Upper lobe of right lung (tissue), 1 donor: ENCODE results near the gene ICAM5. TPM values are rescaled to one million over a fixed set of nuclear protein-coding genes. Genes with fewer than 3 reads are reported as not detected.
A peak's percentile ranks its signal among the peaks of the same experiment; 100 is the strongest.

ENCODE experiments used
- ATAC-seq: fragments of 200-7000 bp; cut with Tn5 transposase; one replicate; pipeline ENCODE4 v1.9.1; 2020; ENCODE audit warnings: mild to moderate bottlenecking, moderate library complexity
- DNase-seq: peaks from one replicate; pipeline ENCODE4 v3.0.0-alpha.2; 2020
- H3K27ac ChIP-seq: fragments of 200-600 bp; one replicate; pipeline ENCODE4 v1.8.0; 2022
- H3K27me3 ChIP-seq: fragments of 200-600 bp; one replicate; pipeline ENCODE4 v1.8.0; 2022; ENCODE audit warnings: mild to moderate bottlenecking
- H3K36me3 ChIP-seq: fragments of 200-600 bp; one replicate; pipeline ENCODE4 v1.8.0; 2022
- H3K4me1 ChIP-seq: fragments of 200-600 bp; one replicate; pipeline ENCODE4 v1.8.0; 2022
- H3K4me3 ChIP-seq: fragments of 200-600 bp; one replicate; pipeline ENCODE4 v1.8.0; 2022; ENCODE audit warnings: mild to moderate bottlenecking
- H3K9me3 ChIP-seq: fragments of 200-600 bp; one replicate; pipeline ENCODE4 v1.8.0; 2022
- intact Hi-C: fragments of 100-400 bp; cut with DNase I; formaldehyde crosslinking; loops from one replicate; pipeline ENCODE4 v1.11.0; 2022
- total RNA-seq: library from RNA; stranded (reverse); fragmentation: NEBNext Ultra II Directional; extraction: Animal tissue kit (Norgen Biotek cat#: 25700); gene quantifications from one replicate; pipeline ENCODE4 v1.2.1, GENCODE V29; 2021
- TF ChIP-seq, protein P1 (sequence below): fragments of 200-600 bp; IDR thresholded peaks from one replicate; pipeline ENCODE4 v1.8.0; 2022; ENCODE audit warnings: antibody characterized with exemption
- donor health status: DM: no; HTN: yes; CAD: no; lungs with severe emphysema.

The ICAM5 gene
- total RNA-seq, 1 donor from 2014 or later, result 18.3 TPM

DNA sequence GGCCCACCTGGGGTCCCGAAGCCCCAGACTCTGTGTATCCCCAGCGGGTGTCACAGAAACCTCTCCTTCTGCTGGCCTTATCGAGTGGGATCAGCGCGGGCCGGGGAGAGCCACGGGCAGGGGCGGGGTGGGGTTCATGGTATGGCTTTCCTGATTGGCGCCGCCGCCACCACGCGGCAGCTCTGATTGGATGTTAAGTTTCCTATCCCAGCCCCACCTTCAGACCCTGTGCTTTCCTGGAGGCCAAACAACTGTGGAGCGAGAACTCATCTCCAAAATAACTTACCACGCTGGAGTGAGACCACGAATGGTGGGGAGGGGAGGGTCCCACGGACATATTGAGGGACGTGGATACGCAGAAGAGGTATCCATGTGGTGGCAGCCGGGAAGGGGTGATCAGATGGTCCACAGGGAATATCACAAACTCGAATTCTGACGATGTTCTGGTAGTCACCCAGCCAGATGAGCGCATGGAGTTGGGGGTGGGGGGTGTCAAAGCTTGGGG lies 1.0 kb upstream of the ICAM5 start:
- H3K27ac ChIP-seq, result peak overlapping the region; percentile 42
- H3K9me3 ChIP-seq, result no peaks in the 10 kb centered on the region
- peak overlapping the region; percentile 58 for H3K4me3 ChIP-seq
- H3K27me3 ChIP-seq, result peaks cover 27% of the 10 kb centered on the region
- H3K4me1 ChIP-seq, result peaks cover 82% of the 10 kb centered on the region
- DNase-seq (peak; percentile 79), ATAC-seq (peak; percentile 4)
- H3K36me3 ChIP-seq, result peaks cover 25% of the 10 kb centered on the region
- TF ChIP-seq, protein P1, sequence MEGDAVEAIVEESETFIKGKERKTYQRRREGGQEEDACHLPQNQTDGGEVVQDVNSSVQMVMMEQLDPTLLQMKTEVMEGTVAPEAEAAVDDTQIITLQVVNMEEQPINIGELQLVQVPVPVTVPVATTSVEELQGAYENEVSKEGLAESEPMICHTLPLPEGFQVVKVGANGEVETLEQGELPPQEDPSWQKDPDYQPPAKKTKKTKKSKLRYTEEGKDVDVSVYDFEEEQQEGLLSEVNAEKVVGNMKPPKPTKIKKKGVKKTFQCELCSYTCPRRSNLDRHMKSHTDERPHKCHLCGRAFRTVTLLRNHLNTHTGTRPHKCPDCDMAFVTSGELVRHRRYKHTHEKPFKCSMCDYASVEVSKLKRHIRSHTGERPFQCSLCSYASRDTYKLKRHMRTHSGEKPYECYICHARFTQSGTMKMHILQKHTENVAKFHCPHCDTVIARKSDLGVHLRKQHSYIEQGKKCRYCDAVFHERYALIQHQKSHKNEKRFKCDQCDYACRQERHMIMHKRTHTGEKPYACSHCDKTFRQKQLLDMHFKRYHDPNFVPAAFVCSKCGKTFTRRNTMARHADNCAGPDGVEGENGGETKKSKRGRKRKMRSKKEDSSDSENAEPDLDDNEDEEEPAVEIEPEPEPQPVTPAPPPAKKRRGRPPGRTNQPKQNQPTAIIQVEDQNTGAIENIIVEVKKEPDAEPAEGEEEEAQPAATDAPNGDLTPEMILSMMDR, result no peak
- intact Hi-C loops, result no loop called here

DNA sequence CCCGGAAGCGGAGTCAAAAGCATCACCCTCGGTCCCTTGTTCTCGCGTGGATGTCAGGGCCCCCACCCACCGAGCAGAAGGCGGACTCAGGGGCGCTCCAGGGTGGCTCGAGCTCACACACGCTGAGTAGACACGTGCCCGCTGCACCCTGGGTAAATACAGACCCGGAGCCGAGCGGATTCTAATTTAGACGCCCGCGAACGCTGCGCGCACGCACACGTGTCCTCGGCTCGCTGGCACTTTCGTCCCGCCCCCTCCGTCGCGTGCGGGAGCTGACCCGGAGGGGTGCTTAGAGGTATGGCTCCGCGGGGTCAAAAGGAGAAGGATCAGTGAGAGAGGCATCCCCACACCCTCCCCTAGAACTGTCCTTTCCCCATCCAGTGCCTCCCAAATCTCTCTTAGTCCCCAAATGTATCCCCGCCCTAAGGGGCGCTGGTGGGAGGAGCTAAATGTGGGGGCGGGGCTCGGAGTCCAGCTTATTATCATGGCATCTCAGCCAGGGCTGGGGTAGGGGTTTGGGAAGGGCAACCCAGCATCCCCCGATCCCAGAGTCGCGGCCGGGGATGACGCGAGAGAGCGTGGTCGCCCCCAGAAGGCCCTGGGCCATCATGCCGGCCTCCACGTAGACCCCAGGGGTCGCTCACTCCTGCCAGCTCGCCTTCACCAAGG lies 451 bp upstream of the ICAM5 start:
- no peaks in the 10 kb centered on the region for H3K9me3 ChIP-seq
- peak overlapping the region; percentile 58 for H3K4me3 ChIP-seq
- peaks cover 19% of the 10 kb centered on the region for H3K36me3 ChIP-seq
- DNase-seq, result peak; percentile 86
- intact Hi-C loops, result no loop called here
- peaks cover 79% of the 10 kb centered on the region for H3K4me1 ChIP-seq
- peak; percentile 5 for ATAC-seq
- H3K27me3 ChIP-seq, result peaks cover 33% of the 10 kb centered on the region
- H3K27ac ChIP-seq, result peak overlapping the region; percentile 42
- TF ChIP-seq, protein P1, result no peak

DNA sequence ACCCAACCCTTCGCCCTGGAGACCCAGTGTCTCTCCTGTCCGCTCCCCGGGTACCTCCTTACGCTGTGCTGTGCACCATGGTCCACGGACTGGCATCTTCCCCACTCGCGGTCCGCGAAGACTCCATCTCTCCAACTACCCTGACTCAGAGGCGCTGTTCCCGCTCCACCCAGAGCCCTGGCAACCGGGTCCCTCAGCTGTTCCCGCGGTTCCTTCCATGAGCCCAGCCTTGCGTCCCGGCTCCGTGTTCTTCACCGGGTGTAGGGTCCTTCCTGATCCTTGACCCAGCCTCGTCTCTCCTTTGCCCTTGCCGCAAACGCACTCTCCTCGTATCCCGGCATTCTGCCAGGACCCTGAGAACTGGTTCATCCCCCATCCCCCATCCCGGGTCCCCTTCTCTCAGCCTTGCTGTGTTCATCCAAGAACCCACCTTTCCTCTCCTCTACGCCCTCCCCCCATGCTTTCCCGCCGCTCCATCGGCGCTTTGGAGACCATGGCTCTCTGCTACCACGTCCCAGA lies 664 bp downstream of the ICAM5 start:
- intact Hi-C loops, result no loop called here
- Histone ChIP-seq H3K4me3 (peak overlapping the region; percentile 58), H3K4me1 (peaks cover 77% of the 10 kb centered on the region), H3K36me3 (peaks cover 8% of the 10 kb centered on the region), H3K27ac (no peak overlapping the region), H3K27me3 (peaks cover 41% of the 10 kb centered on the region), H3K9me3 (no peaks in the 10 kb centered on the region)
- TF ChIP-seq, protein P1, result no peak
- ATAC-seq (no peak), DNase-seq (no peak)

DNA sequence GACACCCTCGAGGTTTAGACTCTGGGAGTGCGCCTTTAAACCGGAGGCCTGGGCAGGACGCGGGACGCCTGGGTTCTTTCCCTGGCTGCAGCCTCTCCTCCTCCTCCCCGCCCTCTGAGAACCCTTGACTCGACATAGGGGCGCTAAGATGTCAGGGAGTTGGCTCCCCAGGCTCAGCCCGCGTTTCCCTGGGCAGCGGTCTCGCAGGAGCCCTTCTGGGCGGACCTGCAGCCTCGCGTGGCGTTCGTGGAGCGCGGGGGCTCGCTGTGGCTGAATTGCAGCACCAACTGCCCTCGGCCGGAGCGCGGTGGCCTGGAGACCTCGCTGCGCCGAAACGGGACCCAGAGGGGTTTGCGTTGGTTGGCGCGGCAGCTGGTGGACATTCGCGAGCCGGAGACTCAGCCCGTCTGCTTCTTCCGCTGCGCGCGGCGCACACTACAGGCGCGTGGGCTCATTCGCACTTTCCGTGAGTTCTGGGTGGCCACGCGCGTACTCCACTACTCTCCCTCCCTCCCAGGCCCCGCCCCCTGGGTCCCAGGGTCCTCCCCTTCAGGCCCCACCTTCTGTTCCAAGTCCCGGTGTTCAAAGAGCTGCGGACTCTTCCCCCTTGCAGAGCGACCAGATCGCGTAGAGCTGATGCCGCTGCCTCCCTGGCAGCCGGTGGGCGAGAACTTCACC lies 1.3 kb downstream of the ICAM5 start:
- H3K4me1 ChIP-seq, result peaks cover 76% of the 10 kb centered on the region
- peak overlapping the region; percentile 60 for H3K27ac ChIP-seq
- peak overlapping the region; percentile 58 for H3K4me3 ChIP-seq
- DNase-seq (peak; percentile 92), ATAC-seq (peak; percentile 49)
- H3K36me3 ChIP-seq, result peaks cover 2% of the 10 kb centered on the region
- peaks cover 42% of the 10 kb centered on the region for H3K27me3 ChIP-seq
- TF ChIP-seq, protein P1, result no peak
- intact Hi-C loops, result no loop called here
- no peaks in the 10 kb centered on the region for H3K9me3 ChIP-seq

DNA sequence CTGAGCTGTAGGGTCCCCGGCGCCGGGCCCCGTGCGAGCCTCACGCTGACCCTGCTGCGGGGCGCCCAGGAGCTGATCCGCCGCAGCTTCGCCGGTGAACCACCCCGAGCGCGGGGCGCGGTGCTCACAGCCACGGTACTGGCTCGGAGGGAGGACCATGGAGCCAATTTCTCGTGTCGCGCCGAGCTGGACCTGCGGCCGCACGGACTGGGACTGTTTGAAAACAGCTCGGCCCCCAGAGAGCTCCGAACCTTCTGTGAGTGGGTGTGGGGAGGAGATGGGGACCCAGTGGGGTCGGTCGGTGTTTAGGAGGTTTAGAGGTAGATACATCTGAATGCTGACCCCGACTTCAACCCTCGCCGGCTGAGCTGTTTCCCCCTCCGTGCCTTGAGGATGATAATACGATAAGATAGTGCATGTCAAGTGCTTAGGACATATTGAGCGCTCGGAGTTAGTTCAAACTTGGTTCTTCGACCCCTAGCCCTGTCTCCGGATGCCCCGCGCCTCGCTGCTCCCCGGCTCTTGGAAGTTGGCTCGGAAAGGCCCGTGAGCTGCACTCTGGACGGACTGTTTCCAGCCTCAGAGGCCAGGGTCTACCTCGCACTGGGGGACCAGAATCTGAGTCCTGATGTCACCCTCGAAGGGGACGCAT lies 1.9 kb downstream of the ICAM5 start:
- peaks cover 42% of the 10 kb centered on the region for H3K27me3 ChIP-seq
- peak overlapping the region; percentile 60 for H3K27ac ChIP-seq
- no peak for ATAC-seq
- DNase-seq, result no peak
- TF ChIP-seq, protein P1, result no peak
- no peaks in the 10 kb centered on the region for H3K36me3 ChIP-seq
- peak overlapping the region; percentile 58 for H3K4me3 ChIP-seq
- no peaks in the 10 kb centered on the region for H3K9me3 ChIP-seq
- intact Hi-C loops, result no loop called here
- peaks cover 69% of the 10 kb centered on the region for H3K4me1 ChIP-seq
